Chondrocyte (in vitro differentiated cells): Measurements from ENCODE around the gene COL15A1. TPM values are rescaled to one million over a fixed set of nuclear protein-coding genes. Genes with fewer than 3 reads are reported as not detected.
A peak's percentile ranks its signal among the peaks of the same experiment; 100 is the strongest.

Experiments used
- DNase-seq: peaks from one replicate; pipeline ENCODE4 v3.0.0; 2021; ENCODE audit warnings: mixed read lengths, low spot score
- H3K27ac Mint-ChIP-seq: one replicate; pipeline ENCODE4 v1.8.0; 2021; ENCODE audit warnings: mild to moderate bottlenecking, moderate library complexity, mixed read lengths; ENCODE audit not compliant: unreplicated experiment
- H3K27me3 Mint-ChIP-seq: 2 replicates; pipeline ENCODE4 v1.8.0; 2021; ENCODE audit warnings: low read depth, mixed read lengths
- H3K36me3 Mint-ChIP-seq: 2 replicates; pipeline ENCODE4 v1.8.0; 2021; ENCODE audit warnings: low read depth, mixed read lengths
- H3K4me1 Mint-ChIP-seq: 2 replicates; pipeline ENCODE4 v1.8.0; 2021; ENCODE audit warnings: low read depth, mild to moderate bottlenecking, mixed read lengths
- H3K4me3 Mint-ChIP-seq: one replicate; pipeline ENCODE4 v1.8.0; 2021; ENCODE audit warnings: mild to moderate bottlenecking, moderate library complexity, mixed read lengths; ENCODE audit not compliant: unreplicated experiment
- H3K9me3 Mint-ChIP-seq: 2 replicates; pipeline ENCODE4 v1.8.0; 2021; ENCODE audit warnings: low read depth, mixed read lengths
- total RNA-seq: library from RNA; stranded (reverse); gene quantifications from 3 replicates; pipeline ENCODE4 v1.2.1, GENCODE V29; 2021
- TF ChIP-seq, protein P1 (sequence below): fragments of 200-600 bp; sonication (generic); IDR thresholded peaks from 2 replicates; pipeline ENCODE4 v1.5.0; 2021; ENCODE audit warnings: antibody characterized with exemption, mild to moderate bottlenecking, moderate library complexity

Gene COL15A1
- total RNA-seq, 1 donor from 2014 or later = 5.4 TPM

- no peak for DNase-seq
- Mint-ChIP-seq H3K4me1 (peaks cover 32% of the 10 kb centered on the region), H3K27me3 (peaks cover 5% of the 10 kb centered on the region), H3K27ac (peak overlapping the region; percentile 49), H3K4me3 (no peak overlapping the region), H3K36me3 (no peaks in the 10 kb centered on the region), H3K9me3 (no peaks in the 10 kb centered on the region)
- TF ChIP-seq, protein P1, sequence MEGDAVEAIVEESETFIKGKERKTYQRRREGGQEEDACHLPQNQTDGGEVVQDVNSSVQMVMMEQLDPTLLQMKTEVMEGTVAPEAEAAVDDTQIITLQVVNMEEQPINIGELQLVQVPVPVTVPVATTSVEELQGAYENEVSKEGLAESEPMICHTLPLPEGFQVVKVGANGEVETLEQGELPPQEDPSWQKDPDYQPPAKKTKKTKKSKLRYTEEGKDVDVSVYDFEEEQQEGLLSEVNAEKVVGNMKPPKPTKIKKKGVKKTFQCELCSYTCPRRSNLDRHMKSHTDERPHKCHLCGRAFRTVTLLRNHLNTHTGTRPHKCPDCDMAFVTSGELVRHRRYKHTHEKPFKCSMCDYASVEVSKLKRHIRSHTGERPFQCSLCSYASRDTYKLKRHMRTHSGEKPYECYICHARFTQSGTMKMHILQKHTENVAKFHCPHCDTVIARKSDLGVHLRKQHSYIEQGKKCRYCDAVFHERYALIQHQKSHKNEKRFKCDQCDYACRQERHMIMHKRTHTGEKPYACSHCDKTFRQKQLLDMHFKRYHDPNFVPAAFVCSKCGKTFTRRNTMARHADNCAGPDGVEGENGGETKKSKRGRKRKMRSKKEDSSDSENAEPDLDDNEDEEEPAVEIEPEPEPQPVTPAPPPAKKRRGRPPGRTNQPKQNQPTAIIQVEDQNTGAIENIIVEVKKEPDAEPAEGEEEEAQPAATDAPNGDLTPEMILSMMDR = no peak
These were observed 20.1 kb upstream of the COL15A1 start for GRCh38 chr9:98923451-98924123.

DNA sequence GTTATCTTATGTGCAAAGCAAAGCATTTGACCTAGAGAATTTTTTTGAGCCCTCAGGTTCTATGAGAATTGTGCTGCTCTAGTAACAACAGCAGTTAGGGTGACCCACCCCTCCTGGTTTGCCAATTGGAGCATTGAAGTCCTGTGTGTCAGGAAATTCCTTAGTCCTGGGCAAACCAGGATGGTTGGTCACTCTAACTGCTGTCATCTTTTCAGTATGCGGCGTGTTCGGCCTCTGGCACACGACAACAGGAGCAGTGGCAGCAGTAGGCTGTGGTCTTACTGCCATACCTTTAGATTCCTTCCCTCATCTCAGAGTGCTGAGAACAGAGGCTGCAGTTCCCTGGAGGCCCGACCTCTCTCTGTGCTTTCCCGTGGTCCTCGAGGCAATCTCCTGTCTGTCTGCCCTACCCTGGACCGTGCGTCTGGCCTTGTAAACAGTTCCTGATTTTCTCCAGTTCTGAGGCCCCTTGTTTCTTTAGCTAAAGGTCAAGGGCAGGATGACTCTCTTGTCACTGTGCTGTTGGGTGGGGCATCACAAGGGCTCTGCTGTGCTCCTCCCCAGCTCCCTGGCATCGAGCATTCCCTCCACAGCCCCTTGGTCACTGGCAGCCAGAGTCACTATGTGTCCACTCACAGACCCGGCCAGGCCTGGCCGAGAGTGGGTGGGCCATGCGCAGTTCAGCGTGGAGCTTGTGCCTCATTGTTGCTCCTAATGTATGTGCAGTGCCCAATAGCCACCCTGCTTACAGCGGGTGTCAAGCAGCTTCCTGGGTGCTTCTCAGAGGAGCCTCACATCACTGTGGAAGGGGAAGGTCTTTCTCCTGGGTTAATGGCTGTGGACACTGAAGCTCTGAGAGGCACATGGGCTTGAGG lies 18.5 kb upstream of the COL15A1 start:
- peaks cover 48% of the 10 kb centered on the region for H3K4me1 Mint-ChIP-seq
- DNase-seq = no peak
- TF ChIP-seq, protein P1 = no peak
- H3K27me3 Mint-ChIP-seq = peaks cover 5% of the 10 kb centered on the region
- no peak overlapping the region for H3K27ac Mint-ChIP-seq
- H3K36me3 Mint-ChIP-seq = no peaks in the 10 kb centered on the region
- H3K9me3 Mint-ChIP-seq = no peaks in the 10 kb centered on the region
- no peak overlapping the region for H3K4me3 Mint-ChIP-seq

DNA sequence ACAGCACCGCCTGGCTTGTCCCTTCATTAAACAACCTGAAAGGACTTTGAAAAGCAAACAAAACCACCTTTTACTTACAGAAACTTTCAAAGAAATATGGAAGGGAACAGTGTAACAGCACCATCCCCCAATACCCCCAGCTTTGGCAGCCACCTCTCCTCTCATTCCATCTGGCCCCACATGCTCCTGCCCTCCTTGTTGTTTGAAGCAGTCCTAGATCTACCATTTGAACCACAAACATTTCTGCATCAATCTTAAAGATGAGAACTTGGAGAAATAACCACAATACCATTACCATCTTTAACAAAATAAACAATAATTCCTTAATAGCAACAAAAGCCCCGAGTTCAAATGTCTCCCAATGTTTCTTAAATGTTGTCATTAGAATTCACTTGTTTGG lies 17.8 kb upstream of the COL15A1 start:
- Mint-ChIP-seq H3K27ac (no peak overlapping the region), H3K36me3 (no peaks in the 10 kb centered on the region), H3K4me3 (no peak overlapping the region), H3K27me3 (peaks cover 4% of the 10 kb centered on the region), H3K4me1 (peaks cover 49% of the 10 kb centered on the region), H3K9me3 (no peaks in the 10 kb centered on the region)
- TF ChIP-seq, protein P1 = no peak
- no peak for DNase-seq

DNA sequence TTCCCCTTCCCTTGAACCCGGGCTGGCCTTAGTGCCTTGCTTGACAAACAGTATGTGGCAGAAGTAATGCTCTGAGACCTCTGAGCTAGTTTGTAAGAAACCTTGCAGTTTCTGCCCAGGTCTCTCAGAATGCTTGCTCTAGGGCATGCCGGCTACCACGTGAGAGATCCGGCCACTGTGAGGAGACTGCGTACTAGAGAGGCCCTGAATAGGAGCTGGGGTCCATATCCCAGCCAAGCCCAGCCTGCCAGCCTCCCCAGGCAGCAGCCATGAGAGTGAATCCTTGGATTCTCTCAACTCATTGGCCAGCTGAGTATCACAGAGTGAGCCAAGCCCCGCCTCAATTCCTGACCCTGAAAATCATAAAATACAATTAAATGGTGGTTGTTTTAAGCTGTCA lies 16.0 kb upstream of the COL15A1 start:
- peaks cover 47% of the 10 kb centered on the region for H3K4me1 Mint-ChIP-seq
- no peak overlapping the region for H3K4me3 Mint-ChIP-seq
- no peaks in the 10 kb centered on the region for H3K36me3 Mint-ChIP-seq
- DNase-seq = no peak
- no peak overlapping the region for H3K27ac Mint-ChIP-seq
- H3K9me3 Mint-ChIP-seq = no peaks in the 10 kb centered on the region
- H3K27me3 Mint-ChIP-seq = peaks cover 4% of the 10 kb centered on the region
- TF ChIP-seq, protein P1 = no peak

- peaks cover 34% of the 10 kb centered on the region for H3K4me1 Mint-ChIP-seq
- H3K27me3 Mint-ChIP-seq = peaks cover 4% of the 10 kb centered on the region
- no peaks in the 10 kb centered on the region for H3K36me3 Mint-ChIP-seq
- TF ChIP-seq, protein P1 = no peak
- DNase-seq = no peak
- H3K27ac Mint-ChIP-seq = no peak overlapping the region
- no peak overlapping the region for H3K4me3 Mint-ChIP-seq
- no peaks in the 10 kb centered on the region for H3K9me3 Mint-ChIP-seq
These were observed 14.6 kb upstream of the COL15A1 start for GRCh38 chr9:98929071-98929470.
